OCI-LY7 (cell line): ENCODE measurements around the gene MXRA8. TPM values are rescaled to one million over a fixed set of nuclear protein-coding genes. Genes with fewer than 3 reads are reported as not detected.

Experiments
- BruUV-seq: library from RNA; stranded (reverse); fragments of 400-500 nt; replicated peaks from 2 replicates; lab custom pipeline; 2021; lab: Mats Ljungman, UMichigan
- CTCF ChIA-PET: fragments of 300-600 bp; sonication (Branson Sonifier 250); formaldehyde crosslinking; loops from one replicate; lab custom pipeline; 2022; ENCODE audit warnings: antibody characterized with exemption; ENCODE audit not compliant: unreplicated experiment; lab: Charles Lee
- POLR2A ChIA-PET: fragments of 300-600 bp; sonication (Branson Sonifier 250); formaldehyde crosslinking; loops from one replicate; lab custom pipeline; 2022; ENCODE audit warnings: antibody characterized with exemption; lab: Charles Lee
- DNase-seq: peaks from one replicate; pipeline ENCODE4 v3.0.0-alpha.2; 2015; ENCODE audit warnings: low spot score
- H2AFZ ChIP-seq: fragments of 200-600 bp; sonication (generic), shearing (Covaris generic); 2 replicates; pipeline ENCODE4 v1.6.1; 2014; ENCODE audit warnings: mild to moderate bottlenecking, antibody characterized with exemption, low read length, moderate library complexity
- H3K27ac ChIP-seq: fragments of 200-600 bp; sonication (generic); 2 replicates; pipeline ENCODE4 v1.5.1; 2014; ENCODE audit warnings: mixed run types, low read depth, mild to moderate bottlenecking, moderate library complexity, low read length, inconsistent platforms; ENCODE audit not compliant: poor library complexity, severe bottlenecking
- H3K36me3 ChIP-seq: fragments of 200-600 bp; sonication (generic); 2 replicates; pipeline ENCODE4 v1.6.1; 2014; ENCODE audit warnings: mild to moderate bottlenecking, antibody characterized with exemption, low read length, moderate library complexity, mixed read lengths; ENCODE audit not compliant: insufficient read depth
- H3K4me1 ChIP-seq: fragments of 200-600 bp; sonication (generic); 2 replicates; pipeline ENCODE4 v1.5.1; 2014; ENCODE audit warnings: mild to moderate bottlenecking, low read length; ENCODE audit not compliant: insufficient read depth, poor library complexity, severe bottlenecking
- H3K4me2 ChIP-seq: fragments of 200-600 bp; sonication (generic); 2 replicates; pipeline ENCODE4 v1.6.1; 2014; ENCODE audit warnings: mild to moderate bottlenecking, low read length
- H3K4me3 ChIP-seq: fragments of 200-600 bp; sonication (generic); 2 replicates; pipeline ENCODE4 v1.5.1; 2014; ENCODE audit warnings: mild to moderate bottlenecking, low read depth, low read length; ENCODE audit not compliant: poor library complexity, severe bottlenecking
- H3K79me2 ChIP-seq: fragments of 200-600 bp; sonication (generic); 2 replicates; pipeline ENCODE4 v1.6.1; 2016; ENCODE audit warnings: low read depth, mild to moderate bottlenecking, low read length, moderate library complexity, mixed read lengths; ENCODE audit not compliant: insufficient read depth
- H3K9me2 ChIP-seq: fragments of 200-600 bp; sonication (generic); 2 replicates; pipeline ENCODE4 v1.6.1; 2016; ENCODE audit warnings: mild to moderate bottlenecking, low read length, mixed read lengths; ENCODE audit not compliant: insufficient read depth
- H3K9me3 ChIP-seq: fragments of 200-600 bp; sonication (generic); 2 replicates; pipeline ENCODE4 v1.6.1; 2014; ENCODE audit warnings: mild to moderate bottlenecking, mixed run types, low read length, mixed read lengths
- H4K20me1 ChIP-seq: fragments of 200-600 bp; sonication (generic); 2 replicates; pipeline ENCODE4 v1.6.1; 2014; ENCODE audit warnings: mild to moderate bottlenecking, antibody characterized with exemption, low read length, moderate library complexity, mixed read lengths; ENCODE audit not compliant: insufficient read depth
- CTCF ChIP-seq: fragments of 200-600 bp; sonication (generic); conservative IDR thresholded peaks from 2 replicates; pipeline ENCODE4 v1.5.1; 2014; ENCODE audit warnings: mild to moderate bottlenecking, antibody characterized with exemption, low read length, moderate library complexity, mixed read lengths
- EZH2phosphoT487 ChIP-seq: fragments of 200-600 bp; sonication (generic); IDR thresholded peaks from 2 replicates; pipeline ENCODE4 v1.6.1; 2018; ENCODE audit warnings: low read depth, borderline replicate concordance, mild to moderate bottlenecking, mixed run types, antibody characterized with exemption, low read length, moderate library complexity, mixed read lengths
- intact Hi-C: fragments of 100-400 bp; cut with micrococcal nuclease; formaldehyde crosslinking; loops from one replicate; pipeline ENCODE4 v1.10.0; 2022; ENCODE audit not compliant: unreplicated experiment
- total RNA-seq, 2 experiments: library from RNA; depleted of rRNA in 1 of 2; stranded (reverse); fragments of >200 nt in 1 of 2; shearing (Covaris generic) in 1 of 2; gene quantifications; 2 replicates each; pipeline ENCODE4 v1.2.3, GENCODE V29; 2014 to 2022

MXRA8 gene
- total RNA-seq, 2 experiments from 2014 or later = not detected

GRCh38 chr1:1332031-1332755 lies 26.2 kb downstream of the MXRA8 start:
- no peaks in the 10 kb centered on the region for H3K9me2 ChIP-seq
- CTCF ChIA-PET = no interaction called here
- H4K20me1 ChIP-seq = no peaks in the 10 kb centered on the region
- BruUV-seq = no TSS peak
- no peak overlapping the region for H3K4me3 ChIP-seq
- no peak overlapping the region for H2AFZ ChIP-seq
- peaks cover 19% of the 10 kb centered on the region; the same call in 1 of the 2 replicates for H3K36me3 ChIP-seq
- H3K4me1 ChIP-seq = no peaks in the 10 kb centered on the region
- H3K9me3 ChIP-seq = no peaks in the 10 kb centered on the region
- H3K27ac ChIP-seq = no peak overlapping the region
- H3K79me2 ChIP-seq = no peaks in the 10 kb centered on the region
- TF ChIP-seq CTCF = no peak
- no peak for TF ChIP-seq EZH2phosphoT487
- no peak for DNase-seq
- POLR2A ChIA-PET = interaction anchor here (0.6 kb wide), 1 partner anchor 64 kb away, joined by 4 read pairs; no protein-coding TSS in a partner anchor
- no peak overlapping the region for H3K4me2 ChIP-seq
- intact Hi-C loops = no loop called here

DNA sequence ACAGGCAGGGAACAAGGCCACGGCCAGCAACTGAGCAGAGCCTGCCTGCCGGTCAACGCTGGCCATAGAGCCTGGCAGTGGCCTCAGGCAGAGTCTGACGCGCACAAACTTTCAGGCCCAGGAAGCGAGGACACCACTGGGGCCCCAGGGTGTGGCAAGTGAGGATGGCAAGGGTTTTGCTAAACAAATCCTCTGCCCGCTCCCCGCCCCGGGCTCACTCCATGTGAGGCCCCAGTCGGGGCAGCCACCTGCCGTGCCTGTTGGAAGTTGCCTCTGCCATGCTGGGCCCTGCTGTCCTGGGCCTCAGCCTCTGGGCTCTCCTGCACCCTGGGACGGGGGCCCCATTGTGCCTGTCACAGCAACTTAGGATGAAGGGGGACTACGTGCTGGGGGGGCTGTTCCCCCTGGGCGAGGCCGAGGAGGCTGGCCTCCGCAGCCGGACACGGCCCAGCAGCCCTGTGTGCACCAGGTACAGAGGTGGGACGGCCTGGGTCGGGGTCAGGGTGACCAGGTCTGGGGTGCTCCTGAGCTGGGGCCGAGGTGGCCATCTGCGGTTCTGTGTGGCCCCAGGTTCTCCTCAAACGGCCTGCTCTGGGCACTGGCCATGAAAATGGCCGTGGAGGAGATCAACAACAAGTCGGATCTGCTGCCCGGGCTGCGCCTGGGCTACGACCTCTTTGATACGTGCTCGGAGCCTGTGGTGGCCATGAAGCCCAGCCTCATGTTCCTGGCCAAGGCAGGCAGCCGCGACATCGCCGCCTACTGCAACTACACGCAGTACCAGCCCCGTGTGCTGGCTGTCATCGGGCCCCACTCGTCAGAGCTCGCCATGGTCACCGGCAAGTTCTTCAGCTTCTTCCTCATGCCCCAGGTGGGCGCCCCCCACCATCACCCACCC lies 27.0 kb downstream of the MXRA8 start, which contains the start of gene TAS1R3:
Gene TAS1R3, plus strand, starts transcription at position 213 of the 898 bp plus-strand sequence. Its CDS starts 66 bp downstream, at position 279.
- Histone ChIP-seq H3K4me3 (no peak within 1 kb of the TSS), H3K79me2 (no peaks in the 10 kb centered on the region), H3K36me3 (peaks cover 24% of the 10 kb centered on the region; the same call in 1 of the 2 replicates), H2AFZ (no peak within 1 kb of the TSS), H3K4me1 (peaks cover 5% of the 10 kb centered on the region), H3K4me2 (no peak within 1 kb of the TSS), H3K27ac (no peak within 1 kb of the TSS), H3K9me2 (no peaks in the 10 kb centered on the region), H4K20me1 (no peaks in the 10 kb centered on the region), H3K9me3 (no peaks in the 10 kb centered on the region)
- intact Hi-C loops = no loop called here
- BruUV-seq = no TSS peak
- ChIA-PET POLR2A (interaction anchor here (0.6 kb wide), 1 partner anchor 64 kb away, joined by 4 read pairs; no protein-coding TSS in a partner anchor), CTCF (no interaction called here)
- TF ChIP-seq EZH2phosphoT487 (no peak), CTCF (no peak)
- DNase-seq = no peak
